CD4-positive, alpha-beta T cell treated with Interleukin-4 for 4 hours (primary cell): Measurements from ENCODE around the gene NAE1.
"Not testable (repeated sequence)": the region's sequence is repeated elsewhere in the genome, so short reads cannot be mapped to it uniquely, and the experiment has no call there.

Experiments
- DNase-seq: peaks from one replicate; pipeline ENCODE4 v3.0.0-alpha.2; 2020

NAE1 gene

GRCh38 chr16:66800856-66801255 is 29.9 kb downstream of the NAE1 start:
- DNase-seq = no peak

- no peak for DNase-seq
Observed at GRCh38 chr16:66798161-66798560, 32.6 kb downstream of the NAE1 start.

GRCh38 chr16:66793984-66794383 is 36.8 kb downstream of the NAE1 start:
- DNase-seq = not testable (repeated sequence)

- no peak for DNase-seq
Observed at GRCh38 chr16:66790130-66790733, 40.5 kb downstream of the NAE1 start.

GRCh38 chr16:66787427-66787826 is 43.3 kb downstream of the NAE1 start:
- DNase-seq = no peak

GRCh38 chr16:66786551-66786950 is 44.2 kb downstream of the NAE1 start:
- DNase-seq = no peak

GRCh38 chr16:66776457-66776856 is 54.3 kb downstream of the NAE1 start:
- DNase-seq = no peak

GRCh38 chr16:66774981-66775380 is 55.8 kb downstream of the NAE1 start:
- no peak for DNase-seq

- no peak for DNase-seq
Observed at GRCh38 chr16:66758086-66758485, 72.7 kb downstream of the NAE1 start.

- no peak for DNase-seq
Observed at GRCh38 chr16:66754819-66755218, 76.0 kb downstream of the NAE1 start.

GRCh38 chr16:66754211-66754610 is 76.6 kb downstream of the NAE1 start:
- no peak for DNase-seq

- DNase-seq = no peak
Observed at GRCh38 chr16:66752958-66753357, 77.8 kb downstream of the NAE1 start.
